Measurements from ENCODE around the gene CCDC183.

The CCDC183 gene

GRCh38 chr9:136848393-136849037, 52.4 kb downstream of the CCDC183 start:
- Mint-ChIP-seq H3K36me3 (ENCODE audit: low read depth) (no peaks in the 10 kb centered on the region), H3K27me3 (peaks cover 8% of the 10 kb centered on the region), H3K4me1 (ENCODE audit: low read depth) (peaks cover 16% of the 10 kb centered on the region), H3K9me3 (no peaks in the 10 kb centered on the region), H3K27ac (peak overlapping the region; percentile 61), H3K4me3 (peak overlapping the region; percentile 88)

GRCh38 chr9:136849038-136849959, 53.2 kb downstream of the CCDC183 start, which contains the start of gene PHPT1:
PHPT1 (plus strand) TSS chr9:136849409; CDS start chr9:136849431, 22 bp downstream.
- H3K9me3 Mint-ChIP-seq, result no peaks in the 10 kb centered on the region
- H3K27me3 Mint-ChIP-seq, result peaks cover 8% of the 10 kb centered on the region
- H3K27ac Mint-ChIP-seq, result peak within 1 kb of the TSS; percentile 84
- H3K36me3 Mint-ChIP-seq (ENCODE audit: low read depth), result no peaks in the 10 kb centered on the region
- peaks cover 12% of the 10 kb centered on the region for H3K4me1 Mint-ChIP-seq (ENCODE audit: low read depth)
- H3K4me3 Mint-ChIP-seq, result peak within 1 kb of the TSS; percentile 88

- no peak overlapping the region for H3K27ac Mint-ChIP-seq
- peak overlapping the region; percentile 88 for H3K4me3 Mint-ChIP-seq
- no peaks in the 10 kb centered on the region for H3K9me3 Mint-ChIP-seq
- H3K4me1 Mint-ChIP-seq (ENCODE audit: low read depth), result peaks cover 12% of the 10 kb centered on the region
- H3K36me3 Mint-ChIP-seq (ENCODE audit: low read depth), result no peaks in the 10 kb centered on the region
- peaks cover 8% of the 10 kb centered on the region for H3K27me3 Mint-ChIP-seq
Measured at GRCh38 chr9:136849960-136850865, 54.1 kb downstream of the CCDC183 start.

- Mint-ChIP-seq H3K4me1 (ENCODE audit: low read depth) (peaks cover 12% of the 10 kb centered on the region), H3K9me3 (no peaks in the 10 kb centered on the region), H3K36me3 (ENCODE audit: low read depth) (no peaks in the 10 kb centered on the region), H3K27ac (no peak overlapping the region), H3K27me3 (peaks cover 7% of the 10 kb centered on the region), H3K4me3 (peak overlapping the region; percentile 5)
Measured at GRCh38 chr9:136850866-136851775, 55.0 kb downstream of the CCDC183 start.

GRCh38 chr9:136851941-136852663, 56.0 kb downstream of the CCDC183 start, which contains the start of gene MAMDC4:
MAMDC4 (plus strand) TSS chr9:136852346; CDS start chr9:136852417, 71 bp downstream.
- Mint-ChIP-seq H3K27ac (no peak within 1 kb of the TSS), H3K9me3 (no peaks in the 10 kb centered on the region), H3K36me3 (ENCODE audit: low read depth) (no peaks in the 10 kb centered on the region), H3K4me3 (no peak within 1 kb of the TSS), H3K4me1 (ENCODE audit: low read depth) (peaks cover 12% of the 10 kb centered on the region), H3K27me3 (peaks cover 4% of the 10 kb centered on the region)

- Mint-ChIP-seq H3K27me3 (no peaks in the 10 kb centered on the region), H3K36me3 (ENCODE audit: low read depth) (no peaks in the 10 kb centered on the region), H3K27ac (no peak overlapping the region), H3K4me1 (ENCODE audit: low read depth) (peaks cover 7% of the 10 kb centered on the region), H3K9me3 (no peaks in the 10 kb centered on the region), H3K4me3 (no peak overlapping the region)
Measured at GRCh38 chr9:136852664-136853595, 56.8 kb downstream of the CCDC183 start.

GRCh38 chr9:136853596-136854112, 57.5 kb downstream of the CCDC183 start:
- H3K4me3 Mint-ChIP-seq, result no peak overlapping the region
- H3K27ac Mint-ChIP-seq, result no peak overlapping the region
- H3K4me1 Mint-ChIP-seq (ENCODE audit: low read depth), result peaks cover 6% of the 10 kb centered on the region
- no peaks in the 10 kb centered on the region for H3K27me3 Mint-ChIP-seq
- no peaks in the 10 kb centered on the region for H3K9me3 Mint-ChIP-seq
- no peaks in the 10 kb centered on the region for H3K36me3 Mint-ChIP-seq (ENCODE audit: low read depth)

- no peak overlapping the region for H3K4me3 Mint-ChIP-seq
- no peaks in the 10 kb centered on the region for H3K27me3 Mint-ChIP-seq
- no peak overlapping the region for H3K27ac Mint-ChIP-seq
- no peaks in the 10 kb centered on the region for H3K36me3 Mint-ChIP-seq (ENCODE audit: low read depth)
- no peaks in the 10 kb centered on the region for H3K9me3 Mint-ChIP-seq
- H3K4me1 Mint-ChIP-seq (ENCODE audit: low read depth), result peaks cover 3% of the 10 kb centered on the region
Measured at GRCh38 chr9:136854113-136854841, 58.1 kb downstream of the CCDC183 start.

- H3K27me3 Mint-ChIP-seq, result no peaks in the 10 kb centered on the region
- H3K4me3 Mint-ChIP-seq, result no peak overlapping the region
- H3K9me3 Mint-ChIP-seq, result no peaks in the 10 kb centered on the region
- H3K36me3 Mint-ChIP-seq (ENCODE audit: low read depth), result no peaks in the 10 kb centered on the region
- peaks cover 3% of the 10 kb centered on the region for H3K4me1 Mint-ChIP-seq (ENCODE audit: low read depth)
- H3K27ac Mint-ChIP-seq, result no peak overlapping the region
Measured at GRCh38 chr9:136854842-136855460, 58.8 kb downstream of the CCDC183 start.

- Mint-ChIP-seq H3K4me1 (ENCODE audit: low read depth) (no peaks in the 10 kb centered on the region), H3K9me3 (no peaks in the 10 kb centered on the region)
Measured at GRCh38 chr9:136855461-136856078, 59.4 kb downstream of the CCDC183 start.

GRCh38 chr9:136856079-136856476, 59.9 kb downstream of the CCDC183 start:
- no peaks in the 10 kb centered on the region for H3K4me1 Mint-ChIP-seq (ENCODE audit: low read depth)
- H3K4me3 Mint-ChIP-seq, result no peak overlapping the region
- no peak overlapping the region for H3K27ac Mint-ChIP-seq
- H3K9me3 Mint-ChIP-seq, result no peaks in the 10 kb centered on the region
- no peaks in the 10 kb centered on the region for H3K27me3 Mint-ChIP-seq
- H3K36me3 Mint-ChIP-seq (ENCODE audit: low read depth), result no peaks in the 10 kb centered on the region

More at GRCh38 chr9:136855461-136856078, 59.4 kb downstream of the CCDC183 start:
- Mint-ChIP-seq H3K36me3 (ENCODE audit: low read depth) (no peaks in the 10 kb centered on the region), H3K27me3 (no peaks in the 10 kb centered on the region), H3K4me3 (no peak overlapping the region), H3K27ac (no peak overlapping the region)

Measured in stimulated activated naive CD8-positive, alpha-beta T cell treated with anti-CD3 and anti-CD28 coated beads, Interleukin-15, Interleukin-2, amounts not matched to agents 100 ng/mL and 50 ng/mL, for 24 hours (primary cell).